Anterior cingulate cortex (tissue), 58 donors: ENCODE results near the gene FCRLB.
A peak's percentile ranks its signal among the peaks of the same experiment; 100 is the strongest.
"Not testable (repeated sequence)": the region's sequence is repeated elsewhere in the genome, so short reads cannot be mapped to it uniquely, and the experiment has no call there.

Experiments used
- DNase-seq, 58 donors: peaks; one replicate each; lab custom pipeline; 2025; lab: John Stamatoyannopoulos, UW

The FCRLB gene

GRCh38 chr1:161718559-161719324, 2.6 kb upstream of the FCRLB start:
- DNase-seq: no peak

DNA sequence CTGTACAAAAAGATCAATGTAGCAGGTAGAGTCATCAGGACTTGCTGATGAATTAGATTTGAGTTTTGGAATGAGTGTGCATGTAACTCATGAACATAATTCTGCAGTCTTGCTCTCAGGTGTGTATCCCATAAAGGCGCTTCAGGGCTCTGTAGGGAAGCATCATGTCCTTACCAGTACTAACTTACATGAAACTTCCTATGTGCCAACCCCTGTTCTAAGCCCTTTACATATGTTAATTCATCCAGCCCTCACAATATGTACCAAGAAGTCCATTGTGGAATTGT, 2.1 kb upstream of the FCRLB start:
- no peak for DNase-seq

DNA sequence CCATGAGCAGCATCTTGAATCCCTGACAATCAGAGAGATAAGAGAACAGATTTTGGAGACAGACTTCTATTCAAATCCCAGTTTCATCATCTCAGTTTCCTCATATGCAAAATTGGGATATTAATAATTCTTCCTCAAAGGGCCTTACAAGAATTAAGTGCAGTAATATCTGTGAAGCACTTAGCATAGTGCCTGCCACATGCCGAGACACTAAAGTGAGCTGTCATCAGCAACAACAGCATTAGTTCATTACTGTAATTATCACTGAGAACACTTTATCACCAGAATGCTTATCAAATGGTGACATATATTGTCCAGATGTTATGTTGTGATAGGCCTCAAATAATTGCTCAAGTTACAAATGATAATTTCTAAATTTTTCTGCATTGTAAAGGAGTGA, 922 bp upstream of the FCRLB start:
- DNase-seq: no peak

DNA sequence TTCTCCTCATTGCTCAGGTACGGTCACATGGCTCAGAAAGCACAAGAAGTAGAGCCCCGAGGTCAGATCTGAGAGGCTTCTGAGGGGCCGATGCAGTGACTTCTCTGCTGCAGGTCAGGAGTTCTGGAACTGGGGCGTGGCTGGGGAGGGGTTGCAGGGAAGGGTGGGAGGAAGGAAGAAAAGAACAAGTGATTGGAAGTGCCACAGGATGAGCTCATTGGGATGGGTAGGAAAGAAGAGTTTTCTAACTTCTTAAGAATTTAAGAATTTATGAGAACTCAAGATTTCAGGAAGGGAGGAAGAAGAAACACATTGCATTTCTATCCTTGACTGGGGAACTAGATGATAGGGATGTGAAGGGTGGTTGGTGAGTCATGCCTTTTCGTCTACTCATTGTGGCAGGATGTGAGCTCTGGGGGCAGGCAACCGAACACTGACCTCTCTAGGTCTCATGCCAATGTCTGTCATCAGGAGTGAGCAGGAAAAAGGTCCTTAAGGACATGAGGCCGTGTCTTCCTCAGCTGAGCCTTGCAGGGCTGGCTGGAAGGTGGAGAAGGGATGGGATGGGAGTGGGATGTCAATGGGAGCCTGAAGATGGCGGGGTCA, 497 bp downstream of the FCRLB start:
- DNase-seq: no peak

DNA sequence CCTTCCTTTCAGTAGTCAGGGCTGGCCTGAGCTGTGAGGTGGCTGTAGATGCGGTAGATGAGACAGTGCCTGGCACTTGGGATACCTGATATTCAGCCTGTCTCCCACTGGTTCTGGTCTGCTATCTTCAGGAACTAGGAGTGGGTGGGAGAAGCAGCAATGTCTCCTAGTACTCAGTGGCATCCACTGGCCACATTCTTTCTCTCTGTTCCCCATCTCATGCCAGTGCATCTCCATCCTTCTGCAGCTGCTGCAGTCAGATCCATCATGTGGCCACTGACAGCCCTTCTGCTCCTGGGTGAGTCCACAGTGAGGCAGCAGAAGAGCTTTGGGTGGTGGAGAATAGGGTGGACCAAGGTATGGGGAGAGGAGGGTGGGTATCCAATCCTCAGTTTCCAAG, 1.1 kb downstream of the FCRLB start:
- DNase-seq: no peak

DNA sequence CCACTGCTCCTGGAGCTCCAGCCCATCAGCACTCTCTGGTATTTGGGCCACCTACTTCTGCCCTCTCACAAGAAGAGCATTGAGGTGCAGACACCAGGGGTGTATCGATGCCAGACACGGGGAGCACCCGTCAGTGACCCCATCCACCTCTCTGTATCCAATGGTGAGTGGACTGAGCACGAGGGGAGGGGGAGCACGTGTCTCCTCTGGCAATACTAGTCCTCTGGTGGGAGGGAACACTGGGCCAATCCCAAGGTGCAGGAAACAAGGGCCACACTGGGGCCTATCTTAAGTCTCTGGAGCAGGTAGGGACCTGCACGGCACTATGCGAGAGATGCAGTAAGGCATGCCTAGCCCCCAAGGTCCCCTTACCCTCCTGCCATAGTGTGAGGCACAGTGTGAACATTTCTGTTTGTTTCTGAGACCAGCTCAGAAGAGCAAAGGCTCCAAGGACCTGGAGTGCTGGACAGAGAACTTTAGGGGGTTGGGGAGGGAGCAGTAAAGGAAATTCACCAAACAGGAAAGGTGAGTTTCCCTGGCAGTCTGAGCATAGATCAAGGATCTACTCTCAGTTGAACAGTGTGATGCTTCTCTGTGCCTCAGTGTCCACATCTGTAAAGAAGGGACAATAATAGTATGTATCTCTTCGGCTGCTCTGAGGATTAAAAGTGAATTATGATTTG, 2.3 kb downstream of the FCRLB start:
- DNase-seq: no peak

- not testable (repeated sequence) for DNase-seq
Measured at GRCh38 chr1:161725258-161725907, 4.0 kb downstream of the FCRLB start.

GRCh38 chr1:161725908-161726472, 4.6 kb downstream of the FCRLB start:
- DNase-seq: peak in 49 of 58 donors; percentile 9 to 75 (median 43)

DNA sequence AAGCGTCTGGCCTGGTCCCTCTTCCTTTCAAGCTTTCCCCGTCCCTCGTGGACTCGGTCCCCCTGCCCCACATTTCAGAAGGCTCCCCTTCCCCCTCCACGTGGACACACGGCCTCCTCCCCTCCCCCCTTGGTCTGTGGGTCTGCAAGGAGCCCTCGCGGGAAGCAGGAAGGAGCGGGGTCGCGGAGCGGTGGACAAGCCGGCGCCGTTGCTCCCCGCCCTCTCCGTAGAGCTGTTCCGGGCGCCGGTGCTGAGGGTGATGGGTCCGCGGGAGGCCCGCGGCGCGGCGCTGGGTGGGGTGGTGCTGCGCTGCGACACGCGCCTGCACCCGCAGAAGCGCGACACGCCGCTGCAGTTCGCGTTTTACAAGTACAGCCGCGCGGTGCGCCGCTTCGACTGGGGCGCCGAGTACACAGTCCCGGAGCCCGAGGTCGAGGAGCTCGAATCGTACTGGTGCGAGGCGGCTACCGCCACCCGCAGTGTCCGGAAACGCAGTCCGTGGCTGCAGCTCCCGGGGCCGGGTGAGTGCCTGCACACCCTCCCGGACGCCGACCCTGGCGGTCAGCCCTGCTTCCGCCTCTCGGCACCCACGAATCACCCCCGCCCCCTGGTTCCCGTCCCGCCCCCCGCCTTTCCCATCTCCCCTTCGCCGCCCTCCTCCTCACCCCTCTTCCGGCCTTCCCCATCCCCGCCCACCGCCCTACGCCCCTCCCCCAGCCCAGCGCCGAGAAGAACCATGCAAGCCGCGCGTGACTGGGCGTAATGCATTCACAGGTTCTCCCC, 5.3 kb downstream of the FCRLB start:
- peak; percentile 13 to 84 (median 64) for DNase-seq

GRCh38 chr1:161727256-161727924, 6.0 kb downstream of the FCRLB start:
- DNase-seq: peak in 7 of 58 donors; percentile 12 to 70 (median 33)

DNA sequence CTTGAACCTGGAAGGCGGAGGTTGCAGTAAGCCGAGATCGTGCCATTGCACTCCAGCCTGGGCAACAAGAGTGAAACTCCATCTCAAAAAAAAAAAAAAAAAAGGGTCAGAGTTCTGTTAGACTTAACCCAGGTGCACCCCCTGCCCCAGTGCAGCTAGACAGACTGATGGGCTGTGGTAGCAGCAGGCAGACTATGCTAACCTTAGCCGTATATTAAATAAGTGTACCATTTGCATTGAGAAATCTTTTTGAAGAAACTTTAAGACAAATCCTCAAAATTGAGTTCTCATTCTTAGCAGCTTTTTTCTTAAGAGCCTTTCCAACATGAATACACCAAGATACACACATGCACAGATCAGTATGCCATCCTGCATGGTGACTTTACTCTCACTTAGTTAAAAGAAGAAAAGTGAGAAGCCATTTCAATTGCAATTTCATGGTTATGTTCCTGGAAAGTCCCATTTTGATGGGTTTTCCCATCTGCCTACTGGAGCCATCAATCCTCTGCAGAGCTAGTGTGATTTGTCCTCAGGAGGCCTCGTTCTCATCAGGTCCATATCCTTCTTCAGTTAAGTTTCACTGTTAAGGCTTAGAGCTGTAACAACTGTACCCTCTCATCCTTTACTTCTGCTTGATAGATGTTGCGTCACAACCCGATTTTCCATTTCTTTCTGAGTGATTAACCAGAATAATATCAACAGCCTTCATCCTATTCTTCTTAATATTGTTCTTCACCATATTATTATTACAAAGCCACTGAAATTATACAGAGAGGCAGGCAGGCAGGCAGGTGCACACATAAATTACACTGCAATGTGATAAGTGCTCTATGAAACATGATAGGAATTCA, 7.3 kb downstream of the FCRLB start:
- DNase-seq: no peak

DNA sequence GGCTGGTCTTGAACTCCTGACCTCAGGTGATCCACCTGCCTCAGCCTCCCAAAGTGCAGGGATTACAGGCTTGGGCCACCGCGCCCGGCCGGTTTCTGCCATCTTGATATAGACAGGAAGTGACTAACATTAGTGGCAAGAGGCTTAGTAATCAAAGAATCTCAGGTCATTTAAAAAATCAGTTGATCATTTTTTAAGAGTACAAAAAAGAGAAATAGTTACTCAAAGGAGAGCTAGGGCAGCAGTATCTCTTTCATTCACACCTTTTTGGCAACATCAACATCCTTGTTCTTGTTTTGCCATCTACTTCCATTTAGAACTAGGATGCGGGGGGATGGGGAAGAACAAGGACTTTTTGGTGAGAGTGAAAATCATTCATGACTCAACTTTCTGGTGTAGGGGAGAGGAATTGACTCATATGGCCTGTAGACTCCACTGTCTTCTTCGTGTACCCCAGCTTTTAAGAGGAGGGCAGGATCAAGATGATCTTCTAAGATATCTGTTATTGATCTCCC, 8.8 kb downstream of the FCRLB start:
- no peak for DNase-seq

DNA sequence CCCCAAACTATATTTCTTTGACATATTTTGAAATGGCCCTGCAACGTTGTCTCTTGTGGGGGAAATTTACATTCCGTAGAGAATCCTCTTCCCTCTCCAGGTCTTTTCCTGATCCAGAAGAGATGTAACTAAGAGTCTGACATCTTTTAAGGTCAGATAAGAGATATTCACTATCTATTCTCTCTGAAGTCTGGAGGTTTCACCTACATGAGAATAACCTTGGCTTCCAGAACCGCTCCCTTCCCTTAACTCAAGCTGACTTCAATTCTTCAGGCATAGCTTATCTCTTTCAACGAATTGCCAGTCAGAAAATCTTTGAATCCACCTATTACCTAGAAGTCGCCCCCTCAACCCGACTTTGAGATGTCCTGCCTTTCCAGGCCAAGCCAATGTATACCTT, 9.9 kb downstream of the FCRLB start:
- no peak for DNase-seq

GRCh38 chr1:161731981-161732718, 10.8 kb downstream of the FCRLB start:
- DNase-seq: no peak

GRCh38 chr1:161733526-161733925, 12.2 kb downstream of the FCRLB start:
- DNase-seq: no peak

DNA sequence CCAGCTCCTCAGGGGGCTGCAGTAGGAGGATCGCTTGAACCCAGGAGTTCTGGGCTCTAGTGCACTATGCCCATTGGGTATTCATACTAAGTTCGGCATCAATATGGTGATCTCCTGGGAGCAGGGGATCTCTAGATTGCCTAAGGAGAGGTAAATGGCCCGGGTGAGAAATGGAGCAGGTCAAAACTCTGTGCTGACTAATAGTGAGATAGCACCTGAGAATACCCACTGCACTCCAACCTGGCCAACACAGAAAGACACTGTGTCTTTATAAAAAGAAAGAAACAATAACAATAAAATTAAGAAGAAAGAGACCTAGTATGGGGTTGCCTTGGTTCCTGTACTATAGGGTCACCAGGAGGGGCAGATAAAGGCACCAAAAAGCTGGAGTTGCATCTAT, 14.5 kb downstream of the FCRLB start:
- no peak for DNase-seq

GRCh38 chr1:161736335-161736969, 15.1 kb downstream of the FCRLB start:
- DNase-seq: no peak
